CD4-positive, alpha-beta T cell treated with Interleukin-21 for 1 hour (primary cell): ENCODE results near the gene YIPF5.

ENCODE experiments used
- DNase-seq: peaks from one replicate; pipeline ENCODE4 v3.0.0-alpha.2; 2020

The YIPF5 gene

DNA sequence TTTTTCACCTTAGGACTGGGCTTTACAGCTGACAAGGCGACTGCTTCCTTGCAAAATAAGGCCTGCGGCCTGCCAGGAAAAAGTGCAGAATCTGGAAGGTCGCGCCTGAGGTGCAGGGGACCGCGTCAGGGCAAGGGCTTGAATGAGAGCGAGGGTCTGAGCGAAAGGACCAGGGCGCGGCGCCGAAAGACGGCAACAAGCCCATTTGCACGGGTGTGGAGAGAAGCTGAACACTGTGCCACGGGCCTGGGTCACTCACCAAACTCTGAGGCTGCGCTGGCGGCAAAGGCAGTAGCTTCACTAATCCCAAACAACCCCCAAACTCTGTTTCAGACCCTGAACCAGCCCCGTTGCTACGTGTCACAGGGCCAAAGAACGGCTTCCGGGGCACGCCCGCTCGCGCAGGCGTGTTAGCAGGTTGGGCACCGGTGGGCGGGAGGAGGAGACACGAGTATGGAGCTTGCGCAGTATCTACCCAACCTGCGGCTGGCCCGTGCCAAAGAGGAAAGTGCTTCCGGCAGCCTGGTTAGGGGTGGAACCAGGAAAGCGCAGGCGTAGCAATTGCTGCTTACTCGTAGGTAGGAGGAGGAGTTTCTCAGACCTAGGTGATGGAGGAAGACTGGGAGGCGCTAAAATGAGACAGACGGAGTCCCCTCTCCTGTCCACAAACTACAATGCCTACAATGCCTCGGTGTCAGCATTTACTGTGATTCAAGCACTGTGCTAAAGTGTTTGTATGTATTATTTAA is at the start of gene YIPF5, which contains the start of gene KCTD16:
TSS of gene YIPF5 (minus strand) at position 384 of the 749 bp plus-strand sequence. CDS start 704 bp downstream, outside the sequence.
TSS of gene KCTD16 (plus strand) at position 598 of the 749 bp plus-strand sequence.
- peak; percentile 98 for DNase-seq

DNA sequence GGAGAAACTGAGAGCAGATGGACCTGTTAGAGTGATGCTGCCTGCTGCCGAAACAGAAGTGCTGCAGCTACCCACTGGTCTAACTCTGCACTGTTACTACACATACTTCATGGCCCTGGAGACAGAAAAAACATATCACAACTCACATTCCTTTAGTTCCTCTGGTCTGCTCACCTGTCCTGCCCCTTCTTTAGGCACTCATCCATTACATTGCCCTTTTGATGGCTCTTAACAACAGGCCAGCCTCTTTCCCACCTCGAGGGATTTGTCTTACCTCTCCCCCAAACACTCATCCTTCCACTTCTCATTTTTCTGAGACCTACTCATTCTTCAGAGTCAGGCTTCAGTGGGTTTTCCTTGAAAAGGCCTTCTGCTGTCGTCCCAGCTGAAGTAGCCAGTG is 49.4 kb upstream of the YIPF5 start:
- DNase-seq: no peak

DNA sequence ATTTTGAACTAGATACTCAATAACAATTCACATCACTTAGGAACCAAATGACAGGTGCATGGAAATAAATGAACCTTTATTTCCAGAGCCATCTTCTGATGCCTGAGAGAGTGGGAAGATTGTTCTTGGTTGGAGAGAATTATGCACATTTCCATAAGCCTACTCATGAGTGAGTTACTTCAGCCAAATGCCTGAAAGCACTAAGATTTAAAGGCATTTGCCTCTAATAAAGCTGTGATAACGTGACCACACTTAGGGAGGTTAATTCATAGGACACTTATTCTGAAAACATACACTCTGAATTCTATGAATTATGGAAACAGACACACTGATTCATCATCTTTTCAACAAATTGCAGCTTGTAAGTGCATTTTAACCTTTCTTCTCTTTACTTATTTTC is 40.2 kb upstream of the YIPF5 start:
- no peak for DNase-seq

DNA sequence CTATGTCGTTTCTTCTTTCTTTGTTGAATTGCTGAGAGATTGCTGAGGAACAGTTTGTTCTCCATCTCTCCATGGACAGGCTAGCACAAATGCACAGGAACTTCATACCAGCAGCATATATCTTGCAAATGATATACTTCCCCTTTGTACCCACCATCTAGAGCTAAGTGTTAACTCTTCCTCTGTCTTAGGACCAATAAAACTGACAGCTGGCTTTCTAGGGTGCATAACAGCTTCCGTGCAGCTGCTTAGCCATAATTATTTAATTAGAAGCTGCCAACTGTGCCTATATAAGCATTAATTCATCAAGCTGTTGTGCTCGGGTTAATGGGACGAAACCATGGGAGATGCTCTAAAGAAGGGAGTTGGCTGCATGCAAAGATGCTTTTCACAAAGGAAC is 38.9 kb upstream of the YIPF5 start:
- no peak for DNase-seq

DNA sequence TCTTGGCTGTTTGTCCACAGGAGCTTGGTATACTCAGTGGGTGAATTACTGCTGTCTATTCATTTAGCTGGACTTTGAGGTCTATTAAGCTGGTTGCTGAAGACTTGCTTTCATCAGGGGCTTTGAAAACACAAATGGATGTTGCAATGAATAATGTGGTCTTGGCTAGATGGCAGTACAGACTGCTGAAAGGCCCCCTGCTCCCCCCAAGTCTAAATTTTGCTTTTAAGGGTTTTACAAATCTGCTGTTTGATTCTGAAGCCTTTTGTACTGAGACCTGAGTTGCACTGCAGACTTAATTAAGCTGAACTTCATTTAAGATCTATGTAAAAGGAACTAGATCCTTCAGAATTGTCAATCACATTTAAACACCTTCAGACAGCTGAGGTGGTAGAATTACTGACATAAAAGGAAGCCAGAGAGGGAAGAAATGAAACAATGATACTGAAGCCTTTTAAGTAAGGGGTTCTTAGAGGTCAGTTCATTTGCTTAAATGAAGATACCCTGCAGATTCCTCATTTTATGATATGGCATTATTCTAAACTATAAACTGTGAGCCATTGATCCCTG is 37.5 kb upstream of the YIPF5 start:
- DNase-seq: no peak

DNA sequence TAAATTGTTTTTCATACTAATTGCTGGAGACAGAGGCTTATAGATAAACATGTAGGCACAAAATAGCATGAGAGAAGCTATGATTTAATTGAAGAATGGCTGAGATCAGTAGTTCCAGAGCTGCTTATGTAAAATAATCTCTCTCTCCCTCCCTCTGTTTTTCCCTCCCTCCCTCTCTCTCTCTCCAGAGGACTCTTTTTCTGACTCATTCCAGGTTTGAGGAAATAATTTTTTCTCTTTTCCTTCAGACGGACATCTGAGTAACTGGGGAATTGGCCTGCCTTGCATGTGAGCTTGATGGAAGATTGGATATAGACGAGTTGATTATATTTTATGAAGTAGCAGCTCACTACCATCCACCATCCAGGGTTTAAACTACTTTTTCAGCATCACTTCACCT is 35.7 kb upstream of the YIPF5 start:
- DNase-seq: no peak

DNA sequence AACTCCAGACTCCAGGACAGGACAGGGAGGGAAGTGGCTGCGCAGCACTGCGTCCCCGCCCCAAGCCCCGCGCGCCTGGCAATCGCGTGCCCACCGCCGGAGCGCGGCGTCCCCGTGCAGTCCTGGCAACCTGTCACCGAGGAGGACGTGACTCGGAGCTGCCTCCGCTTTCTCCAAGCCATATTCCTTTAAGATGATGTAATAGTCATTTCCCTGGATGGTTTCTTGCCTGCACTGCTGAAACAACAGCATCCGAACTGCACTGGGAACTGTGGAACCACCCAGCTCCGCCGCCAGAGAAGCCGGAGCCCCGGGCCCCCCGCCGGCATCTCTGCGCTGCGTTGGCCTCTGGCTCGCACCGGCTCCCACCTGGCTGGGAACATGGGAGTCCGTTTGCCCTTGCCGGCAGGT is 34.7 kb upstream of the YIPF5 start:
- DNase-seq: no peak

DNA sequence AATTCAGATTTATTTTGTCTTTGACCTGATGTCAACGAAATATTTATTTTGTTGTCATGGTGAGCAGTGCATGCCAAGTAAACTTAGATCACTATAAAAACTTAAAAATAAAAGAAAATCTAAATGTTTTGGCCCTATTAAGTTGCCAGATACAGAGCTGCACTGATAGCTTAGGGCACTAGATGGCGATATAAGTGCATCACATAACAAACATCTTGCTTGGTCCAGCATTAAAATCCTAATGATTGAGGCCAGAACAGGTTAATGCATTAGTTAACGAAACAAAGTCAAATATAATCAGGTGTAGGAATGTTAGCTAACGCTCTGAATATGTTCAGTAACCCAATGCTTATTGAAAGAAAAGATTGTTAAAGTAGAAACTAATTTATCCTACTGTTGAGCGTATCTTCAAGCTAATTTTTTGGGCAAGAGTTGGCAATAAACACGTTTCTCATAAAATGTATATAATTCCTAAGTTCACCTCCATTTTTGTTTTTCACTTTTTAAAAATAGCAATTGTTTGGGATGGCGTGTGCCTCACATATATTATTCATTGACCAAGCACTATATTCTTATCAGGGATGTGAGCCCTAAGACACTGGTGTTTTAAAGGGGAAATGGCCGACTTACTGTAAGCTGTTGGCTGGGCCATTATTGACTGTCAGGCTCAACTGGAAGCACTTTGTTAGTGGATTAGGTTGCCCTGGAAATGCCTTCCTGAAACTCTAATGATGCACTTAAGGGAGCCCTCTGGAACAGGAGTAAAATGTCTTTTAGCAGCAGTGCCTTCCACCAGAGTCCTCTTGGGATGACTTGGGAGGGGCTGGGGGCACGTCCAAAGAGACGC is 33.5 kb upstream of the YIPF5 start:
- DNase-seq: peak; percentile 62

DNA sequence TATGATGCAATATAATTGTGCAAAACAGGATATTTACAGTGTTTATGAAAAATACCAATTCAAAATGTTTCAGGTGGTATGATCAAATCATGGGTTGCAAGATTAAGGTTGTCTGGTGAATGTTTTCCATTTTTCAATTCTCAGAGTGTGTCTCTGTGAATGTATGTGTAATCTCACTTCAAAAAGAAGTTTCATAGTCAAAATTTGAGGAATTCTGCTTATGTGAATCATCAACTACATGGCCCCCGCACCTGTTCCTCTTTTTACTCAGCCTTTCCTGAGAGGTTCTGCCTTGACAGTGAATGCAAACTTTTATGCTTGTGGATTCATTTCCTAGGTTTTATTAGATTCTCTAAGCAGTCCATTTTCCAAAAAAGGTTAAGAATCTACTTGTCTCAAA is 32.3 kb upstream of the YIPF5 start:
- DNase-seq: no peak

DNA sequence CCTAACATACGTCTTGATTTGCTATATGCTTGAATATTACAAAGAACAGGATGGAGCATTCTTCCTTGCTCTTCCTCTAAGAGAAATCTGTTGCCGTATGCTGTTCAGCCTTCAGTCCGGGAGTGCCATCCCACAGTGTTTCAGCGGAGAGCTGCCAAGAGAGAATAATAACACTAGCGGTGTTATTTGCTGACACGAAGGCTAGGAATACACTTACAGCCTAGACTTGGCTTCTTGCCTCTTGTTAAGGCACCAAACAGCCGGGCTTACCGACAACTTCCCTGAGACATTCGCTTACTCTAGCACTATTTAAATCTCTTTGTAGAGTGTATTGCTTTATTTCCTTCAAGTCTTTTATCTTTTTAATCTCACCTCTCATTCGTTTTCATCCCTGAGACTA is 31.6 kb upstream of the YIPF5 start:
- no peak for DNase-seq

DNA sequence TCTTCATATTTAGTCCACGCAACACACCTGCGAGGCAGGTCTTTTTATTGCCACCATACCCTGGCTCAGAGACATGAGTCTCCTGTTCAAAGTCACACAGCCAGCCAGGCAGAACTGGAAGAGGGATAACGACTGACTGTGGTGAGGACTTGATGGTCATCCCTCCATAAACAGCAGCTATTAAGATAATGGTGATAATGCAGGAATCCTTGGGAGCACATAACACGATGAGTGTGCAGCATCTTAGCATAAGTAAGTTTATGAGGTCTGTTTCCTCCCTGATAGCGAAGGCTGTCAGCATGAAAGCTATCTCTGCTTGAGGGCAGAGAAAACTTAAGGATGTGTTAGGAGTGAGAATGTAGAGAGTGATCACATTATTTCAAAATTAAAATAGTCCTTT is 31.1 kb upstream of the YIPF5 start:
- DNase-seq: no peak

DNA sequence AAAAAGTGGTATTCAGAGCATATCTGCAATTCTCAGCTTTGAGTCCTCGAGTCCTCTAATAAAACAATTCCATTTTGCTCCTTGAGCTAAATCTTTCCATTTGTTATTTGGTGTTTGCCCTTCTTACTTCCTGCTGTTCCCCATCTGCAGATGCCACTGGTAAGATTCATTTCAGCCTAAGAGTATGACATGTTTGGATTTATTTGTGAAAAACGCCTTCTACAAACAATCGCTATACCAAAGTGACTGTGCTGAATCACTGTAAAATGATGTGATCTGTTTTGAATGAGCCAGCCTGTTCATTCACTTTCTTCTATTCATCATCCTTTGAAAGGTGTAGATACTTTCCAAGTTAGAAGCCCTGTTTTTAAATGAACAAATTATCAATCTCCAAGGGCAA is 27.9 kb upstream of the YIPF5 start:
- no peak for DNase-seq

DNA sequence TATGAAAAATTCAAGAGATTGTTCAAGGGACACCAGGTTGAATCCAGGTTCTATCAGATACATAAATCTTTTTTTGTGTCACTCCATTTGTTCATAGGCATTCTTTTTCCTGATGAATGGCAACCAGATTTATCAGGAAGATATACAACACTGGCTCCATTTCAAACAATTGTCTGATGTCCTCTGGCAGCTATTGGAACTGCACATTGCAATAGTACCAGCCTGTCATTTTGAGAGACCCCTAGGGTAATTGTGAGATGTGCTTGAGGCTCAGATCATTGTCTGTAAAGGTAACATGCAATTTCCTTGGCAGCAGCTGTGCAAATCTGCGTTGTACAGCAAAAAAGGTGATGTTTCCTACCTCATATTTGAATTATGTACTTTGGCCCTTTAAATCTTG is 26.2 kb upstream of the YIPF5 start:
- no peak for DNase-seq

DNA sequence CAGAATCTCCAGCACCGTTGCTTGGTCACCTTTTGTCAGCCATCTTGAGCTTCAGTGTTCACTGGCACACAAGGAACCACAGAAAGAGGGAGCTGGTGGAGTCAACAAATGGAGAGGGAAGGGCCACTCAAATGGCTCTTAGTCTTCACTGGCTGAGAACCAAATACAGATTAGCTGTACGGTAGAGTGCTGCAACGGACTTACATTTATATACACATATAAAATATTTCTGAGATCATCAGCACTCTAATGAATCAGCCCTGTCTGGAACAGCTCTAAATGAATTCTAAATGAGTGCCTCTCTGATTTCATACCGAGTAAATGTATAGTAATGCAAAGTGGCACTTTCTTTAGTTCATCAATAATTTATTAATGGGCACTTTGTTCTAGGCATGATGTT is 25.0 kb upstream of the YIPF5 start:
- DNase-seq: no peak

DNA sequence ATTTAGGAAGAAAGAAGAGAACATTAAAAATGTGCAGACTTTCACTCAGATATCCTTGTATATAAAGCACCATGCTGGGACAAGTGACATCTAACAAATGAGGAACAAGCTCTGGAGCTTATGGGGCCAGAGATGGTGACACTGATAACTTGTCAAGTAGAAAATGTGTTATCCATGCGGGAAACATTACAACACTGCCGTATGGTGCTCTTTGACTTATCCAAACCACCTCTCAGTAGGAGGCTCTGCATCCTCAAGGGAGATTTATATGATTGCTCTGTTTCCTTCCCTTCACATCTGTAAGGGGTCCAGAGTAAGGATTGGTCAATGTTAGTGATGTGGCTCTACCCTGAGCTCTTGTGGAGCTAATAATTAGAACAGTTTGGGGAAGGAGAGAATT is 23.7 kb upstream of the YIPF5 start:
- no peak for DNase-seq

DNA sequence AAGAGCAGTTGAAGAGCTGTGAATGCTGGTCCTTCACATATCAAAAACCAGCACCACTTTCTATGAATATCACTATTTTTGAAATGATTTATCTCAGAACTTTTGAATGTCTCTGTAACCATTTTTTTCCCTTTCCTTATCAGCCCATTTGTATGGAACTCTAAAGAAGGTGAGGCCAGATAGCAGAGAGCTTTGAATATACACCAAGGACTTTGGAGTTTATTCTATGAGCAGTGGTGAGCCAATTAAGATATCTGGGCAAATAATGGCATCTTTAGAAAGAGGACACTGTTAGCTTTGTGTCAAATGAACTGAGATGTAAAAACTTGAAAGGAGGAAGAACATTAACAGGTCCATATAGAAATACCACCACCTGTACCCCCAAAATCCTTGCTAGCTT is 22.2 kb upstream of the YIPF5 start:
- DNase-seq: no peak

DNA sequence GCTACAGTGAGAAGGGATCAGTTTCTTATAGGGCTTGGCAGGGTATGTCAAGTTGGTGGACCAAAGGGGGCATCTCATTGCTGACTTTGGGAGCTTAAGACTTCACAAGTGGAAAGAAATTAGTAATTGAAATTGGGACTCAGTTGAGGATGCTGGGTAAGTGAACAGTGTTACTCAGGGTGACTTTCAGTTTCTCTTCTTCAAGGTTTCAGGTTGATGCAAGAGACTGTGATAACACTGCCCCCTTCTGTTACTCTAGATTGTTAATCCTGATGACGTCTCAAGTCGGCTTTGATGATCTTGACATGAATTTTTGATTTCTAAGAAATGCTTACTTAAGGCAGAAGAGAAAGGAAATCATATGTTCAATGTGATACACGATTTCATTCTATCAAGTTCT is 21.5 kb upstream of the YIPF5 start:
- DNase-seq: peak; percentile 89

DNA sequence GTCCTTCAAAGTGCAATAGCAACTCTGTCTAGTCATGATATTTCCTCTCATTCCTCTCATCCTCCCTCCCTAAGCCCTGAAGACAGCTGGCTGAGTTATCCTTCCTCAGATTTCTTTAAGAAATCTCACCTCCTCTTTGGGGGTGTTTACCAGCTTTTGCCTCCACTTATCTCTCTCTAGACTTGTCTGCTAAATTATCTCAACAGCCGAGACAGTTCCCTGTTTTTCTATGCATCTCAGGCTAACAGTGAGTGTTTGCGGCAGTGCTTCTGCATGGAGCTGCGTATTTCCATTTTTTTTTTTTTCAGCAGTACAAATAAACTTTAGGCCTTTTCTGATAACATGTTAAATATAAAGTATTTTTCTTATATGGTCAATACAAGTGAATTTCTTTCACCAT is 21.1 kb upstream of the YIPF5 start:
- DNase-seq: no peak

DNA sequence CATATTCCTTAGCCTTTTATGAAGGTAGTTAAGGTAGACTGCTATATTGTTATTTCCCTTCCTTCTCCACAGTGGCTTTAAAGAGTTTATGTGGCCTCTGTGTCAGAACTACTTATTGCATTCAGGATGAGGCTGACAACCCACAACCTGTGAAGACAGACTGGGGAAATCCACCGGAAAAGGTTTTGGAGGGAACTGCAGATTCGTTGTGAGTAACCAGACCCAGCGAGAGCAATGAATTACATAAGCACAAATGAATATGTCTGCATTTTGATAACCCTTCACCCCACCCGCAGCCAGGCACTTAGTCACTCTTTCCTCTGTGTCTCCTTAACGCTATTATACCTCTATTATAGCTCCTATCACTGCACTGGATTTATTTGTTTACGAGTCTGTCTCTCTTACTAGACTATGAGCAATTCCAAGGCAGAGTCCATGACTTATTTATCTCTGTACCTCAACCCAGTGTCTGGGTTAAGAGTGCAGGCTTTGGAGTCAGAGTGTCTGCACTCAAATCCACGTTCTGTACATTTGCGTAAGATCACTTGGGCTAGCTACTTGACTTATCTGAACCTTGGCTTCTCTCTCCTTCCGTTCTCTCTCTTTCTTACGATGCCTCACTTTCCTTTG is 19.5 kb upstream of the YIPF5 start:
- peak; percentile 92 for DNase-seq

DNA sequence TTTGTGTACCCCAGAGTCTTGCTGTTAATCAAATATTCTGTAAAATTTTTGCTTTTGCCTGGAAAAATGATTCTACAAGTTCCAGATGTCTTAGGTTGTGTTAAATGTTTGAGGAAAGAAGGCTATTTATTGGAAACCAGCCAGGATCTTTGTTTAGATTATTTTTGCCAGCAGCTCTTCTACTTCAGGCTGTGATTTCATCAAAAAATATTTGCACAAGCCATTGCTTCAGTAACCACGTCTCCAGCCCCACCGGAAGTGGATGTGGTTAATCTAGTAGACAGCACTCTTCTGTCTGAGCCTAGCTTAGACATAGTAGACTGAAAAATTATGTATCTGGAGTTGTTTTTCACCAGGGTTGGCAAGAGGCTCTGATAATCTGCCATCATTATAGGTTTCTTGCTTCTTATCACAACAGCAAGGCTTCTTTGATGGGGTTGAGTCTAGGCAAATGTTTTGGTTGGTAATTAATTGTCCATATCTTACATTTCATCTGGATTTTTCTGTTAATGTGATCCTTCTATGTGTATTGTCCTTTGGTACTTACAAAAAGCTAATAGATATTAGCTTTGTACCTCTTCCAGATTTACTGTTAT is 17.3 kb upstream of the YIPF5 start:
- peak; percentile 87 for DNase-seq

DNA sequence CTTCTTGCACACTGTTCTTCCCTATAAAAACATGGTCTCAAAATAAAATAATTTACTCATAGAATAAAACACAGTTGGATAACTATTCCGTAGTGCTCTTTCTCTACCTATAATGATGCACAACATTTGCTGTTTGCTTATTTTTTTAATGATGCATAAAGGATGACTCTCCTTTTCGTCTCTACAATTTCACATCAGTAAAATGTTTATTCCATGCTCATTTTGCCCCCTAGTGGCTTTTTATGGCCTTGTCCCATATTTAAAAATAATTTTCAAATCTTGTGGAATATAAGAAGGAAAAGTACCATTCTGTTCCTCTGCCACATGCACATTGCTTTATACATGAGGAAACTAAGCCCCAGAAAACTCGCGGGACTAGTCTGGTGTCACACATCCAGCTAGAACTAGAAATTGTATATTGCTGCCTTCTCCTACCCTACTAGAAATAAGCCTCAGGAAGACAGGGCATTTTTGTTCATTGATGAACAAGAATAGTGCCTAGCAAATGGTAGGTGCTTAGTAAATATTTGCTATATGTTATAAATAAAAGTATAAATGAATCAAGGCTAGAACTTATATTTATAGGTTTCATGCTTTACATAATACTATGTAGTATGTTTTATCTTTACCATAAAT is 12.9 kb upstream of the YIPF5 start:
- DNase-seq: peak; percentile 56

DNA sequence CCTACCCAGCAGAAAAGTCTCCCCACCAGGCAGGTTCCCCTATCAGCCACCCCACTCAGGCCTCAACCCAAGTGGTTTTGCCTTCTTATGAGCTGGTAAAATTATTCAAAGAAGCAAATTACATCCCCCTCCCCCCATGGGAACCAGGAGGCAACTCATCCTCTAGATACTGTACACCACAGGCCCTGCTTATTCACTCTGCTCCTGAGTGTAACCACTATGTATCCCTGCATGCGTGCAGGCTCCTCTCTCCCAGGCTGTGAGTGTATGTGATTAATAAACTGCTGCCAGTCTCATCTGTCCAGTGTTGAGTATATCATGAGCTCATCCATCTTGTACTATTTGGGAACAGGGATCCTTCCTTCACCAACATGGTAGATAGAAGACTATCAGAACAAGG is 8.8 kb upstream of the YIPF5 start:
- DNase-seq: no peak

DNA sequence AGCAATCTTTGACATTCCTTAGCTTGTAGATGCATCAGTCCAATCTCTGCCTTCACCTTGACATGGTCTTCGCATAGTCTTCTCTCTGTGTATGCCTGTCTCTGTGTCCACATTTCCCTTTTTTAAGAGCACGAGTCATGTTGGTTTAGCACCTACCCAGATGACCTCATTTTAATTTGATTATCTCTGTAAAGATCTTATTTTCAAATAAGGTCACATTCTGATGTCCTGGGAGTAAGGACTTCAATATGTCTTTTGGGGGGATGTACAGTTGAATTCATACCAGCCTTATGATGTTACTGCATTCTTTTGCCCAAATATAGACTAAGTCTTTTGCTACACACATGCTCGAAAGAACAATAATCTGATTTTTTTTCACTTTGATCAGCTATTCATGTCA is 7.1 kb upstream of the YIPF5 start:
- no peak for DNase-seq
